HEK293T (cell line): ENCODE data around the gene SPNS2.

ENCODE experiments used
- ARNT ChIP-seq: fragments of 450-650 bp; IDR thresholded peaks from 2 replicates; pipeline ENCODE4 v1.6.1; 2017; ENCODE audit warnings: mild to moderate bottlenecking
- BHLHE40 ChIP-seq: fragments of 450-650 bp; IDR thresholded peaks from 2 replicates; pipeline ENCODE4 v1.6.1; 2016; ENCODE audit warnings: mild to moderate bottlenecking, moderate library complexity, borderline replicate concordance
- CTBP1 ChIP-seq: fragments of 450-650 bp; IDR thresholded peaks from 2 replicates; pipeline ENCODE4 v1.6.1; 2016; ENCODE audit warnings: borderline replicate concordance
- ELF4 ChIP-seq: fragments of 450-650 bp; IDR thresholded peaks from 2 replicates; pipeline ENCODE4 v1.6.1; 2017; ENCODE audit warnings: antibody characterized with exemption
- FOXA1 ChIP-seq: fragments of 450-650 bp; IDR thresholded peaks from 2 replicates; pipeline ENCODE4 v1.6.1; 2016; ENCODE audit warnings: mild to moderate bottlenecking
- FOXM1 ChIP-seq: fragments of 450-650 bp; IDR thresholded peaks from 2 replicates; pipeline ENCODE4 v1.6.1; 2017; ENCODE audit warnings: mild to moderate bottlenecking, borderline replicate concordance
- HDGF ChIP-seq: fragments of 450-650 bp; IDR thresholded peaks from 2 replicates; pipeline ENCODE4 v1.6.1; 2017; ENCODE audit warnings: antibody characterized with exemption, borderline replicate concordance
- L3MBTL2 ChIP-seq: fragments of 450-650 bp; conservative IDR thresholded peaks from 2 replicates; pipeline ENCODE4 v1.6.1; 2016; ENCODE audit warnings: mild to moderate bottlenecking
- LEF1 ChIP-seq: fragments of 450-650 bp; IDR thresholded peaks from 2 replicates; pipeline ENCODE4 v1.6.1; 2017; ENCODE audit warnings: mild to moderate bottlenecking, borderline replicate concordance
- PKNOX1 ChIP-seq: fragments of 450-650 bp; IDR thresholded peaks from 2 replicates; pipeline ENCODE4 v1.6.1; 2016
- SP1 ChIP-seq: fragments of 450-650 bp; IDR thresholded peaks from 2 replicates; pipeline ENCODE4 v1.6.1; 2017
- SUZ12 ChIP-seq: fragments of 450-650 bp; IDR thresholded peaks from 2 replicates; pipeline ENCODE4 v1.6.1; 2016; ENCODE audit warnings: mild to moderate bottlenecking
- TARDBP ChIP-seq: fragments of 450-650 bp; IDR thresholded peaks from 2 replicates; pipeline ENCODE4 v1.6.1; 2016
- ZNF384 ChIP-seq: fragments of 450-650 bp; IDR thresholded peaks from 2 replicates; pipeline ENCODE4 v1.6.1; 2016

GRCh38 chr17:4554441-4554996 lies 55.8 kb downstream of the SPNS2 start:
- TF ChIP-seq FOXM1 (no peak), BHLHE40 (no peak), SUZ12 (no peak), FOXA1 (no peak), CTBP1 (no peak), SP1 (no peak), ZNF384 (no peak), ELF4 (no peak), TARDBP (no peak), PKNOX1 (no peak), ARNT (no peak), LEF1 (no peak), L3MBTL2 (no peak), HDGF (no peak)
